K562 (cell line): ENCODE measurements around the gene OBP2A.

Experiments used
- CHD4 ChIP-seq: fragments of 200-600 bp; sonication (generic); IDR thresholded peaks from 3 replicates; pipeline ENCODE4 v1.6.1; 2012; ENCODE audit warnings: low read depth, mild to moderate bottlenecking, mixed read lengths, low read length, inconsistent platforms; ENCODE audit not compliant: insufficient read depth, insufficient replicate concordance, poor library complexity, severe bottlenecking
- NR3C1 ChIP-seq: sonication (generic); formaldehyde crosslinking; IDR thresholded peaks from 2 replicates; pipeline ENCODE4 v1.8.1; 2022; ENCODE audit warnings: missing genetic modification reagents
- POLR2AphosphoS5 ChIP-seq: IDR thresholded peaks from 2 replicates; pipeline ENCODE4 v1.6.1; 2011; ENCODE audit warnings: mild to moderate bottlenecking, low read depth, low read length, moderate library complexity; ENCODE audit not compliant: control insufficient read depth, insufficient read depth
- RNF2 ChIP-seq: sonication (generic); IDR thresholded peaks from 2 replicates; pipeline ENCODE4 v1.6.1; 2016
- TAF1 ChIP-seq: IDR thresholded peaks from 2 replicates; pipeline ENCODE4 v1.6.1; 2011; ENCODE audit warnings: mild to moderate bottlenecking, low read length, moderate library complexity; ENCODE audit not compliant: insufficient read depth, control insufficient read depth, severe bottlenecking; ENCODE audit errors: extremely low read depth
- TF ChIP-seq, protein P1 (sequence below): sonication (generic); formaldehyde crosslinking; IDR thresholded peaks from 2 replicates; pipeline ENCODE4 v1.5.0; 2020; ENCODE audit warnings: missing genetic modification reagents

DNA sequence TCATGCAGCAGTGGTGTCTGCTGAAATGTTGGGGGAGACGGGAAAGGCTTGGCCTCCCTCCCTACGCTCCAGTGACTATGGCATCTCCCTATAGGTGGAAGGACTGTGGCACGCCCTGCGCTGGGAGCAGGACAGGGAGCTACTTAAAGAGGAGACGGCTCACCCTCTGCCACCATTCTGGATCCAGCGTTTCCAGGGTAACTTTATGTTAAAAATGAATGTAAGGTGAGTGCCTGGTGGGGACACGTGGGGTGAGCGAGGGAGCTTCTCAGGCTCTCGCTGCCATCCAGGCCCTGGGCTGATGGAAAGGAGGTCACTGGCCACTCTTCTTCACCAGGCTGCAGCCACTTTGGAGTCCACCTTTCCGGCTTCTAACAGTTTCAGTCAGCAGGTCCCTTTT lies 31.3 kb downstream of the OBP2A start:
- TF ChIP-seq CHD4 (no peak), POLR2AphosphoS5 (no peak), NR3C1 (CRISPR knock-in tag) (no peak), TAF1 (no peak), RNF2 (no peak)
- TF ChIP-seq, protein P1, sequence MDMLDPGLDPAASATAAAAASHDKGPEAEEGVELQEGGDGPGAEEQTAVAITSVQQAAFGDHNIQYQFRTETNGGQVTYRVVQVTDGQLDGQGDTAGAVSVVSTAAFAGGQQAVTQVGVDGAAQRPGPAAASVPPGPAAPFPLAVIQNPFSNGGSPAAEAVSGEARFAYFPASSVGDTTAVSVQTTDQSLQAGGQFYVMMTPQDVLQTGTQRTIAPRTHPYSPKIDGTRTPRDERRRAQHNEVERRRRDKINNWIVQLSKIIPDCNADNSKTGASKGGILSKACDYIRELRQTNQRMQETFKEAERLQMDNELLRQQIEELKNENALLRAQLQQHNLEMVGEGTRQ (CRISPR knock-in tag): no peak
